Fibroblast of skin of right quadriceps (primary cell): ENCODE measurements around the gene DOCK1.
"Not testable (repeated sequence)": the region's sequence is repeated elsewhere in the genome, so short reads cannot be mapped to it uniquely, and the experiment has no call there.

Experiments used
- DNase-seq: peaks from one replicate; pipeline ENCODE4 v3.0.0-alpha.2; 2013

DOCK1 gene

DNA sequence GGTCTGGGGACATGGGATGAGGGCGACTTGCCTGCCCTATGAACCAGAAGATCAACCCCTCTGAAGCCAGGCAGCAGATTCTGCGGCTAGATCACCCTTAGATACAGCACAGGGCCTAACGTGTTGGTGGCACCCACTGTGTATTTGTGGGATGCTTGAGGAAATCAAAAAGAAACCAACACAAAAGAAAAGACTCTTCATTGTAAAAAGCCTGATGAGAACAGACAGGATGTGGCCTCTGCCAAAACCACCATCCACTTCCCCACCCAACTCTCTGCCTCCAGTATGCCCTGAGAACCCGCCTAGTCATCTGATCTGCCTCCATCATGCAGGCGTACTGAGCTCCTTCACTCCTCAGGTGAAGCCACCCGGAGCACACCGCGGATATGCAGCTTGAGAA, 388.4 kb downstream of the DOCK1 start:
- DNase-seq, result no peak

DNA sequence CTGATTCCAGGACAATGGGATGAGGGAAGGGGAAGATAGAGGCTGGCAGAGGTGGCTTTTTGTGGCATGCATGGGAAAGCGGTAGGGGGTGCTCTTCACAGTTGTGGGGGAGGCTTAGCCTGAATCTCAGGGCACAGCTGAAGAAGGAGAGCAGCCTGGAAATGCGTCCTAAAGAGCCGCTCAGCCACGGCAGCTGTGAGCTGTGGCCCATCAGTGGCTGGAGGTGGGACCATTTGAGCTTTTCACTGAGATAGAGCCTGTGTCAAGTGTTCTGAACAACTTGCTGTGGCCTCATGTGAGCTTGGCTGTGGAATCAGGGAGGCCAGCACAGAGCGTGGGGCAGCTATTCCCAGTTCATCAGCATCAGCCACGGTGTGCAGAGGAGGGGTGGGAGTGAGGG, 391.5 kb downstream of the DOCK1 start:
- DNase-seq, result no peak

DNA sequence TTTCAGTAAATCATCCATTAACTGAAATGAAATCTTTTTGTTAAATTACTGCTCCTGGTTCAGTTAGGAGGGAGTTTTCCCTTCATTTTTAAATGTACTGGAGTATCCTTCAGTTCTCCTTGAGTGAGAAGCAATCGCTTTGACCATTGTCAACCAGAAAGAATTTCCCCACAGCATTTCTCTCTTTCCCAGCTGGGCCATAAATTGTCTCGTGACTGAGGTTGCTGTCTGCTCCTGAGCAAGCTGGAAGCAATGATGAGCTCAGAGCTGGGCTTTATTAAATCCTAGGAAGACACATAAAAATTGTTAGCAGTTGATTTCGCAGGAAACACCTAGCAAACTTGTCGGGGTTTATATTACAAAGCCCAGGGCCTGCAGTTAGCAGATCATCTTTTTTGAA, 393.2 kb downstream of the DOCK1 start:
- DNase-seq, result peak; percentile 71

DNA sequence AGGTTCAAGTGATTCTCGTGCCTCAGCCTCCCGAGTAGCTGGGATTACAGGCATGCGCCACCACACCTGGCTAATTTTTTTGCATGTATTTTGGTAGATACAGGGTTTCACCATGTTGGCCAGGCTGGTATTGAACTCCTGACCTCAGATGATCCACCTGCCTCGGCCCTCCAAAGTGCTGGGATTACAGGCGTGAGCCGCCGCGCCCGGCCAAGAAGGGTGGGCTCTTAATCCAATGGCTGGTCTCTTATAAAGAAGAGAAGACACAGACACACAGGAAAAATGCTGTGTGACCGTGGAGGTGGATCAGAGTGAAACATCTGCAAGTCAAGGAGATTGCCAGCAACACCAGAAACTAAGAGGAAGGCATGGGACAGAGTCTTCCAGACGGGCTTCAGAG, 394.0 kb downstream of the DOCK1 start:
- DNase-seq, result not testable (repeated sequence)

DNA sequence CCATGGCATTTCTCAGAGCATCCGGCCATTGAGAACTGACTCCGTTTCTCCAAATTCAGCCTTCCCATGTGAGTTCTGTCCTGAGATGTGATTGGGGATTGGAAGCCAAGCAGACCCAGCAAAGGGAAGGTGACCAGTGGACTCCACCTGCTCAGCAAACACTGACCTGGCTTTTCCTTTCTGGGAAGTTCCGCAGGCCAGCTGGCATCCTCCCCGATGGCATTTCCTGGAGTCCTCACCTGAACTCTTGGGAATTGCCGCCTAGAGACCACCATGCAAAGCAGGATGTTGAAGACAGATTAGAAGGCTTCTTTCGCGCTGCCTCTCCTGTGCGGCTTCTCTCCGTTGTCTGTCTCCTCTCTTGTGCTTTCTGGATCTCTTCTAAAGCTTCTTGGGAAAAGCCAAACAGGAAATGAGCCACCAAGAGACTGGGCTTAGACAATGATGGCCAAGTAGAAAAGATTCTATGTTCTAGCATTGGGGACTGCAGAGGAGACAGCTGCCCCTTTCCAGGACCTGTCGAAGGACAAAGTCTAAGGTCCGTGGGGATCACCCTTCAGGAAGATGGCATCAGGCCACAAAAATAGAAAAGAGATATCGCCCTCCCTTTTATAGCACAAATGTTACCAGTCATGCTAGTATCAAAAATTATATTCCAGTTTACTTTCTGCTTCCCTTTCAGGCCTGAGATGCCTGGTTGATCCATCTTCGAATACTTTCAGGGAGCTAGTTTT, 394.9 kb downstream of the DOCK1 start:
- no peak for DNase-seq

DNA sequence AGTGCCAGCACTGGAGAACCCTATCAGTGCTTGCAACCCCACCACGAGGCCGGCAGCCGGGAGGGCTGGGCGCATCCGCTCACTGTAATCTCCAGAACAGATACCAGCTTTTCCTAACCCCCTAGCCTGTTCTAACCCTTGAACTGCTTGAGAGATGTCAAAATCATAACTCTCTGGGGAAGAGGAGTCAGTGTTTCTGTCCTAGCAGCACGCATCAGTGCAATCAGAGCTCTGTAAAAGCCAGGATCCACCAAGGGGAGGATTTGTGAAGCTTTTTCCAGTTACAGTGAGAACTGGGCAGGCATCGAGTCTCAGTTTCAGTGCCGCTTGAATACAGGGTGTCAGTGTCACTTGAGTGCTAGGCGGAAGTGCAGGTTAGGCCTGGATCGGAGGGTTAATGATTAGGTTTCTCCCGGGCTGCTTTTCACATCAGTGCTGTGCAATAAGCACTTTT, 395.7 kb downstream of the DOCK1 start:
- no peak for DNase-seq

DNA sequence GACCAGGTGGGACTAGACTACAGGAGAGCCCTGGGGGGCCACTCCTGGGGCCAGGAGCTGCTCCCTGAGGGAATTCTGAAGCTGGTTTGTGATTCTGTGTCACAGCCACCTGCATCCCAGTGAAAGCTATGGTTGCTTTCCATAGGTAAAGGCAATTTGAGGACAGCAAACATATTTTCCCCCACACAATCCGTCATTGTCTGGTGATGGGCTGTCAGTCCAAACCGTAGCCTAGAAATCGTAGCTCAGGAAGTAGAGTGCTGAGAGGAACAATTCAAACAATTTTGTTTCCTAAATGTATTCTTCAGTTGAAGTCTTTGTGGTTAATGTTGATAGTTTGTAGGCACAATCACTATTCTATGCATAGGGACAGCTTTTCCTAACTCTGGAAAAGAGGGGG, 397.1 kb downstream of the DOCK1 start:
- no peak for DNase-seq

DNA sequence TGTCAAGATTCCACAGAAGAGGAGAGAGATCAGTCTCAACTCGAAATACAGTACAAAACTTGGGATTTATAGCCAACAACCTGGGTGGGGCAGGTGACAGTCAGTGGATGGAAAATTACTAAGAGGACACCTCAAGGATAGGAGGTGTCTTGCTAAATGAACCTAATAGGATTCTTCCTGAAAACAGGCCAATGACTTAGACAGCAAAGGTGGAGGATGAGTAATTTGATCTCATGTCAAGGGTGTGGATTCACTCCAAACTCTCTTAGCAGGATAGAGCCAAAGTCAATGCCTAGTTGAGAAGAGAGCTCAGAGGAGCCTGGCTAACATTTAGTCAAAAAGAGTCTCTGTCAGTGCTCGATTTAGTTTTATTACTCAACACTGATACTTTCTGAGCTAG, 397.9 kb downstream of the DOCK1 start:
- DNase-seq, result no peak

DNA sequence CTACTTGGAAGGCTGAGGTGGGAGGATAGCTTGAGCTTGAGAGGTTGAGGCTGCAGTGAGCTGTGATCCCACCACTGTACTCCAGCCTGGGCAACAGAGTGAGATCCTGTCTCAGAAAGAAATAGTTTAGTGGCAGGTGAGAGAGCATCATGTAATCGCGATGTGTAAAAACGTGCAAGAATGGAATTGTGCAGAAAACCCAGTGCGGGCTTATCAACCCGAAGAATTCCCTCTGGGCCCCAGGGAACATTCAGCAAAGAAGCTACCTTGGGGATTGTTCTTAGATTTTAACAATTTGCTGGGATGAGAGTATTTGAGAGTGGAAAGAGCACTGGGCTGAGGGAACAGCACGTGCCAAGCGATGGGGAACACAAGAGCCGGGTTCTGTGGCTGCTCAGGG, 398.5 kb downstream of the DOCK1 start:
- DNase-seq, result no peak

DNA sequence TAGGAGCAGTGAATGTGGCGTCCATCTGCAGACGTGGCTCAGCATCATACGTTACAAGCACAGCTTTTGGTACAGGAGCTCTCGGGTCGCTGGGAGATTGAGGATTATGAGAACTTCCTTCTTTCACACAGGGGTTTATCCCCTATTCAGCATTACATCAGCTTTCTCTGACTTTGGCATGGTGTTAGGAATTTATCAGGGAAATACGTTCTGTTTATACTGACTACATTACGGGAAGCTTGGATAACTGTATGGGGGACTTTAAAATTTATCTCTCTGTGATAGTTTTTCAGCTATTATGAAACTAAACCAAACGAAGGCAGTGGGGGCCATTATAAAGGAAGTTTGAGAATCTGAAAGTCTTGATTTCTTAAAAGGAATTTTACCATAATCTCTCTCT, 401.3 kb downstream of the DOCK1 start:
- DNase-seq, result no peak

DNA sequence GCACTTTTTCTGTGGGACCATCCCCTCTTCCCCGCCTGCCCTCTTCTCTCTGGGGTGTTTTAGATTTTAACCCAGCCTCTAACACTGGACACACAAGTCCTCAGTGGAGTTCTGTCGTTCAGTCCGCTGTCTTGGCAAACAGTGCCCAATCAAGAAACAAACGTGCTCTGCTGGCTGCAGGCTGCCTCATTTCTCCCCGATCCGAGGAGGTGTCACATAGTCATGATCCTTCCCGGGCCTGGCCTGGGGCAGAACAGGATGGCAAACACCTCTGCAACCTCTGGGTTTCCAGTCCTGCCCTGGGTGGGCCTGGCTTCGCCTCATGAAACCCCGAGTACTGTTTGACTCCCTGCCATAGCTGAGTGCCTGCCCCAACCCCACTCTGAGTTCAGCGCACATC, 402.1 kb downstream of the DOCK1 start:
- no peak for DNase-seq

DNA sequence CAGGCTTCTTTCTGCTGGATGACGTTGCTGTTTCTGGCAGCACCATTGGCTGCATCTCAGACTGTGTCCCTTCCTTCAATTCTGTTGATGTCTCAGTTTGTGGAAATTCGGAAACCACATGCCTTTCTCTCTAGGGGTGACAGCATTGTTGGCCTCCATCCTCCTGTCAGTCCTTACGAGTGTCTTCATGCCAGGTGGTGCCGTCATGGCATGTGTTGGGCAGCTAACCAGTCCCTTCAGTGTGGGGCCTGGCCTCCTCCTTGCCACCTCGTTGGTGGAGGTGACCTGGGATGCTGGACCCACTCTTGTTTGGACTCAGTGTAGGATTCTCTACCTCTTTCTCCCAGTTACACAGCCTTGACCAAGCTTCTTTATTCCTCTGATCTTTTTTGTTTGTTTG, 402.8 kb downstream of the DOCK1 start:
- no peak for DNase-seq

DNA sequence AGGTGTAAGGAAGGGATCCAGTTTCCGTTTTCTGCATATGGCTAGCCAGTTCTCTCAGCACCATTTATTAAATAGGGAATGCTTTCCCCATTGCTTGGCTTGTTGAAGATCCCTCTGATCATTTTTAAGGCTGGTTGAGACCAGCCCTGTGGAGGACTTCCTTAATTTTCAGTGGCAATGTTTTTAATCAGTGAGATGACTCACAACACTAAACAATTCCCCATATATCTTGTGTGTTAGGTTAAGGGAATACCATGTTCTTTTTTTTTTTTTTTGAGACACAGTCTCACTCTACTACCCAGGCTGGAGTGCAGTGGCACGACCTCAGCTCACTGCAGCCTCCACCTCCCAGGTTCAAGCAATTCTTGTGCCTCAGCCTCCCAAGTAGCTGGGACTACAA, 404.4 kb downstream of the DOCK1 start:
- peak; percentile 66 for DNase-seq

DNA sequence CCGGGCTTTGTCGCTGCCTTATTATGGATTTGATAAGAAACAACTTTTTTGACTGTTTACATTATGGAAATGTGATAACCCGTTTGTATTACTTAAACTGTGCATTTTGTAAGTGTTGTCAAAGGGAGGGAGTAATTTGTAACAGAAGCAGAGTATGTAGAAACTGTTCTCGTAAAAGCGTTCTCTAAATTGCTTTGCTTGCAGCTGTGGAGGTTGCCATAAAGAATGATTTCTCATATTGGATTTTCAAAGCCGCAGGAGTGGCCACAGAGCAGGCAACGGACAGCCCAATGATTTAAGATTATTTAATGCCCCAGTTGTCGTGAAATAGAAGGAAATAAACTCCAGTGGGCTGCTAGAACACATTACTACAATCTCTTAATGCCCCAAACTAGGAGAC, 405.2 kb downstream of the DOCK1 start:
- DNase-seq, result peak; percentile 15

DNA sequence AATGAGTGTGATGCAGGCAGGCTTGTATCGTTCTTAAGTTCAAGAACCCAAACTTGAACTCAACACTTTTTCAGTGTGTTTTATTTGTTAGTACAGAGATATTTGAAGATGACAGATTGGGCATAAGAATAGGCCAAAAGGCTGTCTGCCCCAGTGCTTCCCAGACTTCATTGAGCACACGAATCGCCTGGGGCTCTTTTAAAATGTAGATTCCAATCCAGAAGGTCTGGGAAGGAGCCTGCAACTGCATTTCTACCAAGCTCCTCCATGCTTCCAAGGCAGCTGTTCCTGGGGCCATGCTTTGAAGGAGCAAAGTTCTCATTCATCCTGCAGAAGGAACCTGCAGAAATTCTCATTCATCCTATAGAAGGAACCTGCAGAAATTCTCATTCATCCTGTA, 405.7 kb downstream of the DOCK1 start:
- DNase-seq, result no peak

DNA sequence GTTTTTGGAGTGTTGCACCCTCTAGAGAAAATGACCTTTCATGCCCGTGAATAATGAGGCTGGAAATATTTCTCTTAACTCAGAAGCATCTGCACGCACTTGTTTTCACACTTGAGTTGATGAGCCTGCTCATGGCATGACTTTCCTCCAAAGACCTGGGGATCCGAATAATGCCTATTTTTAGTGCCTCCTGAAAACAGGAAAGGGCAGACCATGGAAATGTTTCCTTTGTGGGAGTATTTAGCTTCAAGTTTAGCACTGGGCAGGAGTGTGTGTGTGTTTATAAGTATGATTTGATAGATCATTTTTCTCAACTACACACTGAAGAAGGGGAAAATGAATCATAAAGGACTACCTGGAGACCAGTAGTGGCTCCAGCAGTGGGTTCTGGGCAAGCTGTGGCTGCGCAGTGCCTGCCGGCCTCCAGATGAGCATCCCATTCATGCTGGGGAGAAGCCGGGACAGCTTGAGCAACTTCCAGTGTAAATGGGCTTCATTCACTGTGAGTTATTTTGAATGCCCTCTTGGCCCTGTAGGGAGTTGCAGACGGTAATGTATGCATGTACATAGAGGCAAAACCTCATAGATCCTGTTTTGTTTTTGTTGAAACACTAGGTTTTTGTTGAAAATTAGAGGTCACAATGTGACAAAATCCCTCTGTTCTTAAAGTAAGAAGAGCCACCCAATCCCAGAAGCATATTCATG, 408.9 kb downstream of the DOCK1 start:
- no peak for DNase-seq

DNA sequence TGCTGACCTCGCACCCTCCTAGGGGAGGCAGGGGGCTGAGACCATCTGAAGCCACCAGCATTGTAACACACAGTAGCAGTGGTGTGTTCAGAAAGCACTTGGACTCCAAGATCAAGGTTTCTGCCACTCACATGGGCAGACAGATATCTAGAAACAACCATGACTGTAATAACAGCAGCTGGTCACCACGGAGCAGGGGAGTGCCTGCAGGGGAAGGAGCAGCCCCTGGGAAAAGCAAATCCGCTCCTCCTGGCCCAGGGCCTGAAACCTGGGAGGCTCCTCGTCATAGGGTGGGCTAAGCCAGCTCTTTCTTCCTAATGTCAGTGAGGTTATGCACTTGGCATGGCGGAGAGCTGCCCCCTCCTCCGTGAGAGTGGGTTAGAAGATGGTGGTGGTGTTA, 409.6 kb downstream of the DOCK1 start:
- DNase-seq, result no peak

DNA sequence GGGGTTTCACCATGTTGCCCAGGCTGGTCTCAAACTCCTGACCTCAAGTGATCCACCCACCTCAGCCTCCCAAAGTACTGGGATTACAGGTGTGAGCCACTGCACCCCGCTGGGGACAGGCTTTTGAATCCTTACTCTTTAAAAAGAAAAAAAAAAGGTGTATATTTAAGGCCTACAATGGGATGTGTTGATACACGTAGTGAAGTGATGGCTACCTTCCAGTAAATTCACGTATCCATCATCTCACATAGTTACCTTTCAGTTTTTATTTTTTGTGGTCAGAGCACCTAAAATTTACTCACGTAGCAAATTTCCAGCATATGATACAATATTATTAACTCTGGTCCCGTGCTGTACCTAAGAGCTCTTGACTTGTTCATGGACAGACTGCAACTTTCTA, 410.7 kb downstream of the DOCK1 start:
- no peak for DNase-seq

DNA sequence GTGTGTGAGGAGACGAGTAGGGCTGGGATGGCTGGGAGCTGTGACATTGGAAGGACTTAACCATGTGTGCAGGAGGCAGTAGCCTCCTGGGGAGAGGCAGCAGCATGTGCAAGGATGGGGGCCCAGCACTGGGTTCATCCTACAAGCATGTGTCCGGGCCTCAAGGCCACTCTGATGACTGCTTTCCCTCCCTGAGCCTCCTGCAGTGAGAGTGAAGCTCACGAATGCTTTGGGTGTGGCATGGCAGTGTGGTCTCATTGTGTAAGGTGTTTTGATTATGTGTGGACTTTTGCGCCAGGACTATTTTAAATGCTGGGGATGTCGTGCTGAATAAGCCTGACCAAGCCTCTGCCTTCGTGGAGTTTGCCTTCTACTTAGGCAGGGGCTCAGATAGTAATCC, 413.2 kb downstream of the DOCK1 start:
- no peak for DNase-seq

DNA sequence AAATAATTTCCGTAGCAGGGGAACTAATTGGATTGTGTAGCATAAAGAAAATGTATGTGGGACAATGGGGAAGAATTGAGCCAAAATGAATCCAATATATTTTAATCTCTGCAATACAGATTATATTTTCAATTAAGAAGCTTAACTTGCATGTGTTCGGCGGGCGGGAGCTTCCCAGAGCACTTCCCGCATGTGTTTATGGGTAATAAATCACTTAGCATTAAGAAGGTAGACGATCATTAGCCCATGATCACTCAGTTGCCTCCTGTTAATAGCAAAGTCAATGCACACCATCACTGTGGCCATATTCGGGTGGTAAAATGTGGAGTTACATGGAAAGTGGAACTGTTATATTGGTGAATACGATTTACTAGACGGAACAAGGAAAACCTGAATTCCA, 414.0 kb downstream of the DOCK1 start:
- DNase-seq, result no peak

DNA sequence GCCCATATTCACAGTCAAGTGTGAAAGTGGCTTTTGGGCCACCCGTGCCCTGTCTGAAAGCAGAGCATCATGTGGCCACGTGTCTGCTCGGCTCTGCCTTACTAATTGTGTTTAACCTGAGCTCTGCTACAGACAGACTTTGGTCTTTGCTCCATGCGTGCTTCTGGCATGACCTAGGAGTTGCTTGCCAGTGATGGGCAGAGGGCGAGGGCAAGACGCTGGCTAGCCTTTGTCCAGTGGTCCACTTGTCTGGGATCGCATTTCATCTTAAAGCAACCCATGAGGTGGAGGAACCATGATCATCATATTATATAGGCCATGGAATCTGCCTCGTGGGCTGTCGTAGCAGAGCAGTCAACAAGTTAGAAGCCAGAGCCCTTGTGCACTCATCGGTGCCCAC, 414.5 kb downstream of the DOCK1 start:
- DNase-seq, result no peak

DNA sequence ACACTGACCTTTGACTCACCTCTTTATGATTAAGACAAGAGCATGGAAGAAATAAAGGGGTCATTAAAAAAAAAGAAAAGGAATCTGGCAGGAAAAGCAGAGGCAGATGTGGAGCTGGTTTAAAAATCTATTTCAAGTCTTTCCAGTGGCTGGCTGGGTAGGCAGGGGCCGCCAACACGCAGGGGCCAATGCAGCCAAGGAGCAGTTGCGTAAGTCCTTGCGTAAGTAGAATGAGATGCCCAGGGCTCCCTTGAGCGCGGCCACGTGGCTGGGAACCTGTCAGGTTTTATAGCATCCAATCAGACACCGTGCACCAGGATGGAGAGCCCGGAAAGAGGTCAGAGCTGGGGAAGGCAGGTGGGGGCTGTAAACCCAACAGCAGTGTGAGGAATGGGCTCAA, 414.9 kb downstream of the DOCK1 start:
- DNase-seq, result no peak

DNA sequence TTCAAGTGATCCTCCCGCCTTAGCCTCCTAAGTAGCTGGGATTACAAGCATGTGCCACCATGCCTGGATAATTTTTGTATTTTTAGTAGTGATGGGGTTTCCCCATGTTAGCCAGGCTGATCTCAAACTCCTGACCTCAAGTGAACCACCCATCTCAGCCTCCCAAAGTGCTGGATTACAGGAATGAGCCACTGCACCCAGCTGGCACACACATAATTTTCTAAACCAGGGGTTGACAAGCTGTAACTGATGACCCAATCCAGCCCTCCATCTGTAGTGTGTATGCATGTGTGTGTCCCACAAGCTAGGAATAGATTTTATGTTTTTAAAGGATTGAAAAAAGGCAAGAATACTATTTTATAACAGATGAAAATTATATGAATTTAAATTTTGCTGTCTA, 417.1 kb downstream of the DOCK1 start:
- DNase-seq, result no peak

DNA sequence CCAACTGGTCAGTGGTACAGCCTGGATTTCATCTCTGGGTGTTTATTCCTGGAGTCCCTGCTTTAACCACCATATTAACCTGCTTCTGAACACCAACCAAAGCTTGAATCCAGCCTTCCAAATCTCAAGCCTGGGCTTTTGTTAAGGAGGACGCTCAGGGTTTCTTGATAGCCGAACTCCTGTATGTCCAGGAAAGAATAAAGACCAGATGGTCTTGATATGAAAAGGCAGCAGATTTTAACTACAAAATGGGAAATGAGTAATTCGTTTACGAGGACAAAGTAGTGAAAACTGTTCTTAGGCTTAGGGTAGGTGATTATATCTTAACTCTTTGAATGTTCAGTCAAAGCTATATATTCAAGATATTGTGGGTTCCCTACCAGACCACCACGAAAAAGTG, 420.3 kb downstream of the DOCK1 start:
- no peak for DNase-seq

DNA sequence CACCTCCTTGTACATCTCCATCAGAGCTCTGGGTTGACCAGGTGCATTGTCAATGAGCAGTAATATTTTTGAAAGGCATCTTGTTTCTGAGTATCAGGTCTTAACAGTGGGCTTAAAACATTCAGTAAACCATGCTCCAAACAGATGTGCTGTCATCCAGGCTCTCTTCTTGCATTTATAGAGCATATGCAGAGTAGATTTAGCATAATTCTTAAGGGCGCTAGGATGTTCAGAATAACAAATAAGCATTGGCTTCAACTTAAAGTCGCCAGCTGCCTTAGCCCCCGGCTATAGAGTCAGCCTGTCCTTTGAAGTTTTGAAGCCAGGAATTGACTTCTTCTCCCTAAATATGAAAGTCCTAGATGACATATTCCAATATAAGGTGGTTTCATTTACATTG, 421.7 kb downstream of the DOCK1 start:
- no peak for DNase-seq
